Astrocyte of the cerebellum (primary cell): ENCODE measurements around the gene AKAP11.
"Not testable (repeated sequence)": the region's sequence is repeated elsewhere in the genome, so short reads cannot be mapped to it uniquely, and the experiment has no call there.

Experiments used
- DNase-seq: peaks from one replicate; pipeline ENCODE4 v3.0.0-alpha.2; 2011; ENCODE audit warnings: low read depth
- H3K4me3 ChIP-seq: 2 replicates; pipeline ENCODE4 v1.5.1; 2011; ENCODE audit warnings: mild to moderate bottlenecking, low read depth, low read length, moderate library complexity
- in situ Hi-C: cut with HindIII; loops from 2 replicates; pipeline ENCODE4 v1.10.0; 2017; ENCODE audit warnings: low sequenced_read_pairs
- TF ChIP-seq, protein P1 (sequence below): IDR thresholded peaks from 2 replicates; pipeline ENCODE4 v1.5.1; 2012; ENCODE audit warnings: low read length, low read depth, moderate library complexity, mild to moderate bottlenecking; ENCODE audit errors: missing control alignments

Gene AKAP11, protein sequence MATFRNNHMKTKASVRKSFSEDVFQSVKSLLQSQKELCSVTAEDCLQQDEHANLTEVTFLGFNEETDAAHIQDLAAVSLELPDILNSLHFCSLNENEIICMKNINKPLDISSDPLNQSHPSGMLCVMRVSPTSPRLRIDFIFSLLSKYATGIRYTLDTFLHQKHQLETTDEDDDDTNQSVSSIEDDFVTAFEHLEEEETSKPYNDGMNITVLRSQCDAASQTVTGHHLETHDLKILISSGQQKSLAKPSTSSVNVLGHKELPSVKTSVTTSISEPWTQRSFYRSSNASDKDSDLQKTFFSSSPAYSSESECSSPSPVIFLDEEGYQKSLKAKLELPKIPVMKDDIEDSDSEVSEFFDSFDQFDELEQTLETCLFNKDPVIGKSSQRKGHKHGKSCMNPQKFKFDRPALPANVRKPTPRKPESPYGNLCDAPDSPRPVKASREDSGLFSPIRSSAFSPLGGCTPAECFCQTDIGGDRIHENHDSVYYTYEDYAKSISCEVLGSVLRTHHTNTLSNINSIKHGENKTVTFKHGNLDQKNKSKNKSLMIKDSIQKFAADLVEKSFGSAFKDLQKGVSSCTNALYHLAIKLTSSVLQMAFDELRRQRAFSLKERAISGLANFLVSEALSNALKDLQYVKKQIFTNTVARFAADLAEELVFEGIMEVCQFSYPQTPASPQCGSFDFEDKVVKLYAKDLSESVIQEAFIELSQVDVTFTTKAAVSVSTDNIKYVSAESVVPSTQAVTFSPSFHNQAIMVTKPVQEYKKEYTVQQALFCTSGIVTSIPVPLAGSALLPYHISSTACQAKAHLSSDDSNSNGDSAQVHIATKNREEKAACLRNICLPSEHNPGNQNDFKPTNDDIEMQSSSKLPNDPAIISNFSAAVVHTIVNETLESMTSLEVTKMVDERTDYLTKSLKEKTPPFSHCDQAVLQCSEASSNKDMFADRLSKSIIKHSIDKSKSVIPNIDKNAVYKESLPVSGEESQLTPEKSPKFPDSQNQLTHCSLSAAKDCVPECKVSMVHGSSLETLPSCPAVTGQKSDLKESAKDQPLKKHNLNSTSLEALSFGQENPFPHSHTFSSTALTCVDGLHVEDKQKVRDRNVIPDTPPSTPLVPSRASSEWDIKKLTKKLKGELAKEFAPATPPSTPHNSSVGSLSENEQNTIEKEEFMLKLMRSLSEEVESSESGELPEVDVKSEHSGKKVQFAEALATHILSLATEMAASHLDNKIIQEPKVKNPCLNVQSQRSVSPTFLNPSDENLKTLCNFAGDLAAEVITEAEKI (N-terminal part only)

DNA sequence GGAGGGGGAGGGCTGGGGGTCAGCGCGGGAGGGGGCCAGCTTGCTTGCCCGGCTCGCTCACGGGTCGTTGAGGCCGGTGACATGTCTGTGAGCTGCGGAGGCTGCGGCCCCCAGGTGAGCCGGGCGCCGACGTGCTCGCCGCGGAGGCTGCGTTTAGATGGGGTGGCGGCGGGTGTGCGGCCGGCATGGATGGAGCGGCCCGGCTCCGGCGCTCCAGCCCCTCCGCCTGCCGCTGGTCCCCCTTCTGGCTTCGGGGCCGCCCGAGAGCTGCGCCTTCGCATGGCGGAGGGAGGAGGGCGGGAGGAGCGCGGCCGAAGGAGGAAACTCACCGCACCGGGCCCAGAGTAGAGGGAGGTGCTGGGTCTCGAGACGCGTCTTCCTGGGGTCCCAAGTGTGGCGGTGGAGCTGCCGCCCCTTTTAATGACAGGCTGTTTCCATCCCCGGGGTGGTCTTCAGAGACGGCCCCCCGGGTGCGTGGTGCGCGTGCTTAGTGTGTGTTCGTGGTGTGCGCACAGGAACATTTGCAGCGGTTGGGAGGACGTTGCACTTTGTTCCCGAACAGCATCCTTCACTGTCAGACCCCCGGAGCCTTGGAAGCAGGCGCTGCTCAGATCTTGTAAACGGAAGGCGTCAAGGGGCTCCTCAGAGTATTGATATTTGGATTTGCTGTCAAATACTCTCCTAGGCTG, at the start of gene AKAP11:
TSS of gene AKAP11 (plus strand) at position 38 of the 689 bp plus-strand sequence. CDS start 14,197 bp downstream, outside the sequence.
- in situ Hi-C loops = no loop called here
- peak within 1 kb of the TSS; percentile 74 for H3K4me3 ChIP-seq
- TF ChIP-seq, protein P1, sequence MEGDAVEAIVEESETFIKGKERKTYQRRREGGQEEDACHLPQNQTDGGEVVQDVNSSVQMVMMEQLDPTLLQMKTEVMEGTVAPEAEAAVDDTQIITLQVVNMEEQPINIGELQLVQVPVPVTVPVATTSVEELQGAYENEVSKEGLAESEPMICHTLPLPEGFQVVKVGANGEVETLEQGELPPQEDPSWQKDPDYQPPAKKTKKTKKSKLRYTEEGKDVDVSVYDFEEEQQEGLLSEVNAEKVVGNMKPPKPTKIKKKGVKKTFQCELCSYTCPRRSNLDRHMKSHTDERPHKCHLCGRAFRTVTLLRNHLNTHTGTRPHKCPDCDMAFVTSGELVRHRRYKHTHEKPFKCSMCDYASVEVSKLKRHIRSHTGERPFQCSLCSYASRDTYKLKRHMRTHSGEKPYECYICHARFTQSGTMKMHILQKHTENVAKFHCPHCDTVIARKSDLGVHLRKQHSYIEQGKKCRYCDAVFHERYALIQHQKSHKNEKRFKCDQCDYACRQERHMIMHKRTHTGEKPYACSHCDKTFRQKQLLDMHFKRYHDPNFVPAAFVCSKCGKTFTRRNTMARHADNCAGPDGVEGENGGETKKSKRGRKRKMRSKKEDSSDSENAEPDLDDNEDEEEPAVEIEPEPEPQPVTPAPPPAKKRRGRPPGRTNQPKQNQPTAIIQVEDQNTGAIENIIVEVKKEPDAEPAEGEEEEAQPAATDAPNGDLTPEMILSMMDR = no peak
- DNase-seq = no peak

GRCh38 chr13:42223681-42224080, 48.3 kb upstream of the AKAP11 start:
- TF ChIP-seq, protein P1 = no peak
- no peak for DNase-seq
- H3K4me3 ChIP-seq = no peak overlapping the region
- in situ Hi-C loops = no loop called here

DNA sequence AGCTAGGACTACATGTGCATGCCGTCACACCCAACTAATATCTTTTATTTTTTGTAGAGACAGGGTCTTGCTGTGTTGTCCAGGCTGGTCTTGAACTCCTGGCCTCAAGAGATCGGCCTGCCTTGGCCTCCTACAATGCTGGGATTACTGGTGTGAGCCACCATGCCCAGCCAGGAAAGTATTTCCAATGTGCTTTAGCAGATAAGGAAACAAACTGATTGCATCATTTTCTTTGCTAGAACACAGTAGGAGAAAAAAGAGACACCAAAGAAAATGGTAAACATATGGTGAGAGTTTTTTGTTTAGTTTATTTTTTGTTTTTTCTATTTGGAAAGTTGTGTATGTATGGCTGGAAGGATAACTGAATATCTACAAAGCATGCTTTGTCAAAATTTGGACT, 46.9 kb upstream of the AKAP11 start:
- no peak overlapping the region for H3K4me3 ChIP-seq
- no peak for DNase-seq
- TF ChIP-seq, protein P1 = no peak
- in situ Hi-C loops = no loop called here

- DNase-seq, H3K4me3 ChIP-seq, in situ Hi-C loops: not testable (repeated sequence)
Observed at GRCh38 chr13:42226759-42227158, 45.2 kb upstream of the AKAP11 start.

GRCh38 chr13:42228527-42228926, 43.4 kb upstream of the AKAP11 start:
- in situ Hi-C loops = no loop called here
- no peak overlapping the region for H3K4me3 ChIP-seq
- no peak for DNase-seq
- TF ChIP-seq, protein P1 = no peak

DNA sequence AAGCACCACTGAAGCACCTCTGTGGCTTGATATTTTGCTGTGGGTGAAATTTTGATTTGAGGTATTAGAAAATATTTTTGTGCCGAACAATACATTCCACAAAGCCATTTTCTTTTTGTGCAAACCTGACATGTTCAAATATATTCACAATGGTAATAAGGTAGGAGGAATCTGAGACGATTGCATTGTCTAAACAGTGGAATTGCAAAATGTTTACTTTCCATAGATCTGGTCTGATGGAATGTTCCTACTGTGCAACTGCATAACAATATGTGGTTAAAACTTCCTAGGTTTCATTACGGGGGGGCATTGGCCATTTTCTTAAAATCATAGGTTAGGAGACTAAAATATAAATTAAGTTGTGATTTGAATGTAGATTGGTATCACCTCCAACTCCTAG, 42.7 kb upstream of the AKAP11 start:
- TF ChIP-seq, protein P1 = no peak
- DNase-seq = no peak
- in situ Hi-C loops = no loop called here
- H3K4me3 ChIP-seq = no peak overlapping the region
